HepG2 (cell line): ENCODE results near the gene STX10. TPM values are rescaled to one million over a fixed set of nuclear protein-coding genes. Genes with fewer than 3 reads are reported as not detected.

Source experiments
- AGO2 ChIP-seq: fragments of 200-400 bp; formaldehyde crosslinking; optimal IDR thresholded peaks from 2 replicates; pipeline ENCODE3; 2017; ENCODE audit warnings: mild to moderate bottlenecking, low read depth, low read length, moderate library complexity
- BHLHE40 ChIP-seq: IDR thresholded peaks from 2 replicates; pipeline ENCODE4 v1.6.1; 2011; ENCODE audit warnings: low read length, improper control_type of control experiment
- EEA1 ChIP-seq: sonication (generic); formaldehyde crosslinking; IDR thresholded peaks from 2 replicates; pipeline ENCODE4 v1.5.1; 2020; ENCODE audit warnings: mild to moderate bottlenecking, missing genetic modification reagents, borderline replicate concordance
- HMG20B ChIP-seq: conservative IDR thresholded peaks from 2 replicates; pipeline ENCODE4 v1.6.1; 2016; ENCODE audit warnings: missing genetic modification reagents, missing compliant biosample characterization
- NR2C2 ChIP-seq: sonication (generic); formaldehyde crosslinking; IDR thresholded peaks from 2 replicates; pipeline ENCODE4 v1.4.0; 2020; ENCODE audit warnings: missing genetic modification reagents, mild to moderate bottlenecking, moderate library complexity, borderline replicate concordance
- TBP ChIP-seq: sonication (generic); formaldehyde crosslinking; IDR thresholded peaks from 2 replicates; pipeline ENCODE4 v1.5.0; 2020; ENCODE audit warnings: missing genetic modification reagents
- ZNF496 ChIP-seq: sonication (generic); formaldehyde crosslinking; IDR thresholded peaks from 2 replicates; pipeline ENCODE4 v1.8.1; 2023; ENCODE audit warnings: mild to moderate bottlenecking, moderate library complexity, missing genetic modification reagents; ENCODE audit not compliant: insufficient replicate concordance
- ZNF816 ChIP-seq: sonication (generic); formaldehyde crosslinking; IDR thresholded peaks from 2 replicates; pipeline ENCODE4 v1.8.0; 2022; ENCODE audit warnings: missing genetic modification reagents, mild to moderate bottlenecking, borderline replicate concordance
- ZNF83 ChIP-seq: sonication (generic); formaldehyde crosslinking; IDR thresholded peaks from 2 replicates; pipeline ENCODE4 v1.4.0; 2020; ENCODE audit warnings: missing genetic modification reagents, mild to moderate bottlenecking, borderline replicate concordance
- ZSCAN22 ChIP-seq: sonication (generic); formaldehyde crosslinking; IDR thresholded peaks from 2 replicates; pipeline ENCODE4 v1.4.0; 2020; ENCODE audit warnings: mild to moderate bottlenecking, missing genetic modification reagents
- polyA plus RNA-seq, 8 experiments: library from polyadenylated mRNA; depleted of rRNA in 3 of 8; stranded (reverse) in 7 of 8; unstranded in 1 of 8; fragments of >200 nt; fragmentation: Illumina TruSeq in 4 of 8; extraction: Trizol in 4 of 8; gene quantifications; 2 replicates each; pipeline versions ENCODE4 v1.2.1 to v1.2.3, GENCODE V29; 2011 to 2016; ENCODE audit warnings: low read depth in 4 of 8, missing spikeins in 1 of 8, mixed read lengths in 1 of 8; ENCODE audit not compliant: insufficient read depth in 1 of 8
- total RNA-seq, 5 experiments: library from RNA; depleted of rRNA; stranded (reverse); fragments of >200 nt; fragmentation: Illumina TruSeq; extraction: Trizol; gene quantifications; 2 replicates each; pipeline ENCODE4 v1.2.3, GENCODE V29; 2016; ENCODE audit warnings: low read depth in 1 of 5
- TF ChIP-seq, protein P1 (sequence below): sonication (generic); formaldehyde crosslinking; IDR thresholded peaks from 2 replicates; pipeline ENCODE4 v1.4.0; 2020; ENCODE audit warnings: missing genetic modification reagents

The STX10 gene
- total and polyA plus RNA-seq, 2 of the 13 experiments (the other 11 are each of a cell fraction or from before 2014, with no cell fraction given), result 47.9 to 66.4 TPM

DNA sequence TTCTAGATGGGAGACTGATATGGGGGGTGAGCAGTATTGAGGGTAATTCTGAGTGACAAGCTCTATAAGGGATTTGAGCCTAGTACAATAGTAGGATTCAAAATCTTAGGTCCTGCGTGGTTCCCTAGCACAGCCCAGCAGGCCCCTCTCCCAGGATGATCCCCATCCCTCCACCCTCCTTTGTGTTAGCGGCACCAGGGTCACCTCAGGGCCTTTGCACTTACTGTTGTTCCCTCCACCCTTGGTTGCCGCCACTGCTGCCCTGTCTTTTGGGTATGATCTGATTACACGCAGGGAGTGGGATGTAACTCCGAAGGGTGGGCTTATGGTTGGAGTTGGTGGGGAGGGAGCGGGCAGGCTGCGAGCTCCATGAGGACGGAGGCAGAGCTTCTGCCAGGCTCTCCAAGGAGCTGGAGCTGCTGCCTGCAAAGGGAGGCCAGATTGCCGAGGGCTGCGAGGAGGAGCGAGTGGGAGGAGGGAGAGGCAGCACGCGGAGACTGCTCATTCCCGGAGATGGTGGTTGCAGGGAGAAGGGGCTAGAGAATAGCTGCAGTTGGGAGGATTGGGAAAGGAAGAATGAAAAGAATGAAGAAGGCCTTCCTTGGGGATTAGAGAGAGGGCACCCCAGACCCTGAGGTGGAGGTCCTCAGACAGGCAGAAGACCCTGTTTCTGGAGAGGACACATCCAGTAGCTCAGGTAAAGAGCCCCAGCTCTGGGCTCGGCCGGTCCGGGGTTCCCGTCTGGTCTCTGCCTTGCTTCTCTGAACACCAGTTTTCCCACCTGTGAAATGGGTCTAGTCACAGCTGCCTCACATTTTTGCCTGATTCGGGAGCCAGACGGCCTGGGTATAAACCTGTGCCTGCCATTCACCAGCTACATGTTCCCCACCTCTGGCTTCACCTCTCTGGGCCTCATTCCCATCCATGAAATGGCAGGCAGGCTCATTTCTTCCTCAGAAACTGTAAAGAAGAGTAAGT, 26.9 kb downstream of the STX10 start (continued):
- TF ChIP-seq, protein P1, sequence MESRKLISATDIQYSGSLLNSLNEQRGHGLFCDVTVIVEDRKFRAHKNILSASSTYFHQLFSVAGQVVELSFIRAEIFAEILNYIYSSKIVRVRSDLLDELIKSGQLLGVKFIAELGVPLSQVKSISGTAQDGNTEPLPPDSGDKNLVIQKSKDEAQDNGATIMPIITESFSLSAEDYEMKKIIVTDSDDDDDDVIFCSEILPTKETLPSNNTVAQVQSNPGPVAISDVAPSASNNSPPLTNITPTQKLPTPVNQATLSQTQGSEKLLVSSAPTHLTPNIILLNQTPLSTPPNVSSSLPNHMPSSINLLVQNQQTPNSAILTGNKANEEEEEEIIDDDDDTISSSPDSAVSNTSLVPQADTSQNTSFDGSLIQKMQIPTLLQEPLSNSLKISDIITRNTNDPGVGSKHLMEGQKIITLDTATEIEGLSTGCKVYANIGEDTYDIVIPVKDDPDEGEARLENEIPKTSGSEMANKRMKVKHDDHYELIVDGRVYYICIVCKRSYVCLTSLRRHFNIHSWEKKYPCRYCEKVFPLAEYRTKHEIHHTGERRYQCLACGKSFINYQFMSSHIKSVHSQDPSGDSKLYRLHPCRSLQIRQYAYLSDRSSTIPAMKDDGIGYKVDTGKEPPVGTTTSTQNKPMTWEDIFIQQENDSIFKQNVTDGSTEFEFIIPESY (CRISPR knock-in tag), result peak; percentile 67; the same call in 1 of the 2 replicates
- TF ChIP-seq TBP (CRISPR knock-in tag), result no peak
- TF ChIP-seq HMG20B (CRISPR knock-in tag), result no peak
- no peak for TF ChIP-seq ZNF496 (CRISPR knock-in tag)
- TF ChIP-seq NR2C2 (CRISPR knock-in tag), result no peak
- TF ChIP-seq AGO2, result peak; percentile 34
- TF ChIP-seq ZNF83 (CRISPR knock-in tag), result no peak
- TF ChIP-seq EEA1 (CRISPR knock-in tag), result no peak
- no peak for TF ChIP-seq ZNF816
- TF ChIP-seq BHLHE40, result no peak
- TF ChIP-seq ZSCAN22 (CRISPR knock-in tag), result no peak
